Caco-2 (cell line): ENCODE measurements around the gene YTHDC1. TPM values are rescaled to one million over a fixed set of nuclear protein-coding genes. Genes with fewer than 3 reads are reported as not detected.
A peak's percentile ranks its signal among the peaks of the same experiment; 100 is the strongest.

Experiments
- BruUV-seq: library from RNA; stranded (reverse); fragments of 400-500 nt; replicated peaks from 2 replicates; lab custom pipeline; 2021; lab: Mats Ljungman, UMichigan
- CTCF ChIA-PET: fragments of 300-600 bp; sonication (Branson Sonifier 250); formaldehyde crosslinking; loops from one replicate; lab custom pipeline; 2022; ENCODE audit warnings: antibody characterized with exemption; lab: Charles Lee
- POLR2A ChIA-PET: fragments of 300-600 bp; sonication (Branson Sonifier 250); formaldehyde crosslinking; loops from one replicate; lab custom pipeline; 2022; ENCODE audit warnings: antibody characterized with exemption; lab: Charles Lee
- DNase-seq, 2 experiments: peaks; one replicate each; pipeline versions ENCODE4 v3.0.0 to v3.0.0-alpha.2; 2020 to 2022
- H3K27me3 ChIP-seq: replicated peaks from 2 replicates; pipeline ENCODE4 v1.6.0; 2011; ENCODE audit warnings: low read length; ENCODE audit not compliant: control insufficient read depth, insufficient read depth
- H3K36me3 ChIP-seq: 2 replicates; pipeline ENCODE4 v1.5.1; 2011; ENCODE audit warnings: low read length; ENCODE audit not compliant: control insufficient read depth, insufficient read depth
- H3K4me1 ChIP-seq: fragments of 250-450 bp; sonication (Bioruptor Pico); 2 replicates; pipeline ENCODE4 v1.5.1; 2020; ENCODE audit warnings: mild to moderate bottlenecking
- H3K4me3 ChIP-seq: 2 replicates; pipeline ENCODE4 v1.5.1; 2011; ENCODE audit warnings: low read depth, mild to moderate bottlenecking, control low read depth, low read length
- H3K9me3 ChIP-seq: fragments of 250-450 bp; sonication (Bioruptor Pico); 2 replicates; pipeline ENCODE4 v1.5.1; 2020; ENCODE audit warnings: mild to moderate bottlenecking, moderate library complexity
- H3K27ac Mint-ChIP-seq: one replicate; pipeline ENCODE4 v1.8.0; 2022; ENCODE audit warnings: mixed read lengths; ENCODE audit not compliant: unreplicated experiment
- H3K27me3 Mint-ChIP-seq: one replicate; pipeline ENCODE4 v1.8.0; 2022; ENCODE audit warnings: mixed read lengths; ENCODE audit not compliant: insufficient read depth, unreplicated experiment
- H3K36me3 Mint-ChIP-seq: one replicate; pipeline ENCODE4 v1.8.0; 2022; ENCODE audit warnings: mild to moderate bottlenecking, mixed read lengths; ENCODE audit not compliant: insufficient read depth, unreplicated experiment
- H3K4me1 Mint-ChIP-seq: one replicate; pipeline ENCODE4 v1.8.0; 2022; ENCODE audit warnings: low read depth, mixed read lengths; ENCODE audit not compliant: unreplicated experiment
- H3K4me3 Mint-ChIP-seq: one replicate; pipeline ENCODE4 v1.8.0; 2022; ENCODE audit warnings: mild to moderate bottlenecking, moderate library complexity, mixed read lengths; ENCODE audit not compliant: unreplicated experiment
- H3K9me3 Mint-ChIP-seq: one replicate; pipeline ENCODE4 v1.8.0; 2022; ENCODE audit warnings: mixed read lengths; ENCODE audit not compliant: unreplicated experiment
- intact Hi-C: fragments of 100-400 bp; cut with micrococcal nuclease; formaldehyde crosslinking; loops from one replicate; pipeline ENCODE4 v1.10.0; 2022; ENCODE audit not compliant: unreplicated experiment
- total RNA-seq: library from RNA; stranded (reverse); gene quantifications from 2 replicates; pipeline ENCODE4 v1.2.3, GENCODE V29; 2022
- TF ChIP-seq, protein P1 (sequence below), 2 experiments: fragments of 200-600 bp in 1 of 2; IDR thresholded peaks; 1 replicate in 1 of 2; 2 replicates in 1 of 2; pipeline versions ENCODE4 v1.5.1 to v1.8.0; 2011 to 2022; ENCODE audit warnings: antibody characterized with exemption in 1 of 2, control low read depth in 1 of 2, inconsistent platforms in 1 of 2, low read depth in 1 of 2, low read length in 1 of 2, mild to moderate bottlenecking in 1 of 2, moderate library complexity in 1 of 2; ENCODE audit not compliant: insufficient read depth in 1 of 2, severe bottlenecking in 1 of 2, unreplicated experiment in 1 of 2

YTHDC1 gene
- total RNA-seq, 1 experiment from 2014 or later = 101 TPM

DNA sequence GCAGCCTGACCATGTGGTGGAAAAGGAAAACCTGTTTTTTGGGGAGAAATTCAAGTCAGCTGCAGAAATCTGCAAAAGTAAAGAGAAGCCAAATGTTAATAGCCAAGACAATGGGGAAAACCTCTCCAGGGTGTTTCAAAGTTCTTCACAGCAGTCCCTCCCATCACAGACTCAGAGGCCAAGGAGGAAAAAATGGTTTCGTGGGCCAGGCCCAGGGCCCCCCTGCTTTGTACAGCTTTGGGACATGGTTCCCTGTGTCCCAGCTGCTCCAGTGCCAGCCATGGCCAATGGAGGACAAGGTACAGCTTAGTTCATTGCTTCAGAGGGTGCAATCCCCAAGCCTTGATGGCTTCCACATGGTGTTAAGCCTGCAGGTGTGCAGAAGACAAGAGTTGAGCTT, 15.2 kb upstream of the YTHDC1 start:
- CTCF ChIA-PET = no interaction called here
- POLR2A ChIA-PET = no interaction called here
- Mint-ChIP-seq H3K4me3 (no peak overlapping the region), H3K36me3 (peaks cover 17% of the 10 kb centered on the region), H3K9me3 (peaks cover 35% of the 10 kb centered on the region), H3K27ac (peak overlapping the region; percentile 60), H3K4me1 (peaks cover 17% of the 10 kb centered on the region), H3K27me3 (no peaks in the 10 kb centered on the region)
- intact Hi-C loops = loop anchor here (5.0 kb wide), 2 partner anchors 367 to 507 kb away; no protein-coding TSS in a partner anchor
- Histone ChIP-seq H3K9me3 (no peaks in the 10 kb centered on the region; the same call in none of the 2 replicates), H3K4me3 (no peak overlapping the region), H3K4me1 (peaks cover 47% of the 10 kb centered on the region), H3K27me3 (no peaks in the 10 kb centered on the region), H3K36me3 (no peaks in the 10 kb centered on the region)
- TF ChIP-seq, protein P1, sequence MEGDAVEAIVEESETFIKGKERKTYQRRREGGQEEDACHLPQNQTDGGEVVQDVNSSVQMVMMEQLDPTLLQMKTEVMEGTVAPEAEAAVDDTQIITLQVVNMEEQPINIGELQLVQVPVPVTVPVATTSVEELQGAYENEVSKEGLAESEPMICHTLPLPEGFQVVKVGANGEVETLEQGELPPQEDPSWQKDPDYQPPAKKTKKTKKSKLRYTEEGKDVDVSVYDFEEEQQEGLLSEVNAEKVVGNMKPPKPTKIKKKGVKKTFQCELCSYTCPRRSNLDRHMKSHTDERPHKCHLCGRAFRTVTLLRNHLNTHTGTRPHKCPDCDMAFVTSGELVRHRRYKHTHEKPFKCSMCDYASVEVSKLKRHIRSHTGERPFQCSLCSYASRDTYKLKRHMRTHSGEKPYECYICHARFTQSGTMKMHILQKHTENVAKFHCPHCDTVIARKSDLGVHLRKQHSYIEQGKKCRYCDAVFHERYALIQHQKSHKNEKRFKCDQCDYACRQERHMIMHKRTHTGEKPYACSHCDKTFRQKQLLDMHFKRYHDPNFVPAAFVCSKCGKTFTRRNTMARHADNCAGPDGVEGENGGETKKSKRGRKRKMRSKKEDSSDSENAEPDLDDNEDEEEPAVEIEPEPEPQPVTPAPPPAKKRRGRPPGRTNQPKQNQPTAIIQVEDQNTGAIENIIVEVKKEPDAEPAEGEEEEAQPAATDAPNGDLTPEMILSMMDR (IDR thresholded peaks at IDR 0.05; ENCODE audit: insufficient read depth in 1 of 2, low read depth in 1 of 2, low read length in 1 of 2, severe bottlenecking in 1 of 2, unreplicated experiment in 1 of 2) = no peak
- no TSS peak for BruUV-seq
- no peak for DNase-seq

DNA sequence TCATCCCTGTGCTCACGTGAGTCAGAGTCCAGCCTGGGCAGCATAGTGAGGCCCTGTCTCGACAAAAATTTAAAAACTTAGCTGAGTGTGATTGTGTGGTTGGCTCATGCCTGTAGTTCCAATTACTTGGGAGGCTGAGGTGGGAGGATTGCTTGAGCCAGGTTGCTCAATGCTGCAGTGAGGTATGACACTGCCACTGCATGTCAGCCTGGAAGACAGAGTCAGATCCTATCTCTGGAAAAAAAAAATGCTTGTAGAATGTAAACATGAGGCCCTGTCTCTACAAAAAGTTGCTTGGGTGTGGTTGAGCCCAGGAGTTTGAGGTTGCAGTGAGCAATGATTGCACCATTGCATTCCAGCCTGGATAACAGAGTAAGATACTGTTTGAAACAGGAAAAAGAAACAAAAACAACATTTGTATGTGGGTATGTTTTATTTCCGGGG, 11.3 kb upstream of the YTHDC1 start:
- ChIA-PET CTCF (interaction anchor here (1.0 kb wide), 1 partner anchor 15 kb away, joined by 3 read pairs; no protein-coding TSS in a partner anchor), POLR2A (interaction anchor here (0.6 to 1.1 kb wide), 2 partner anchors 11 to 52 kb away, joined by 4 to 8 read pairs; no protein-coding TSS in a partner anchor)
- Mint-ChIP-seq H3K36me3 (peaks cover 6% of the 10 kb centered on the region), H3K9me3 (peaks cover 38% of the 10 kb centered on the region), H3K27me3 (no peaks in the 10 kb centered on the region), H3K4me1 (peaks cover under 1% of the 10 kb centered on the region), H3K4me3 (peak overlapping the region; percentile 55), H3K27ac (peak overlapping the region; percentile 88)
- TF ChIP-seq, protein P1 (IDR thresholded peaks at IDR 0.05; ENCODE audit: insufficient read depth in 1 of 2, low read depth in 1 of 2, low read length in 1 of 2, severe bottlenecking in 1 of 2, unreplicated experiment in 1 of 2) = no peak
- H3K36me3 ChIP-seq = no peaks in the 10 kb centered on the region; the same call in 1 of the 2 replicates
- intact Hi-C loops = loop anchor here (1.0 kb wide), 1 partner anchor 11 kb away; the partner anchor contains the start of gene YTHDC1
- no peaks in the 10 kb centered on the region; the same call in none of the 2 replicates for H3K9me3 ChIP-seq
- DNase-seq = peak; percentile 77 to 84
- no peaks in the 10 kb centered on the region for H3K27me3 ChIP-seq
- no peak overlapping the region for H3K4me3 ChIP-seq
- no TSS peak for BruUV-seq
- peaks cover 20% of the 10 kb centered on the region for H3K4me1 ChIP-seq

DNA sequence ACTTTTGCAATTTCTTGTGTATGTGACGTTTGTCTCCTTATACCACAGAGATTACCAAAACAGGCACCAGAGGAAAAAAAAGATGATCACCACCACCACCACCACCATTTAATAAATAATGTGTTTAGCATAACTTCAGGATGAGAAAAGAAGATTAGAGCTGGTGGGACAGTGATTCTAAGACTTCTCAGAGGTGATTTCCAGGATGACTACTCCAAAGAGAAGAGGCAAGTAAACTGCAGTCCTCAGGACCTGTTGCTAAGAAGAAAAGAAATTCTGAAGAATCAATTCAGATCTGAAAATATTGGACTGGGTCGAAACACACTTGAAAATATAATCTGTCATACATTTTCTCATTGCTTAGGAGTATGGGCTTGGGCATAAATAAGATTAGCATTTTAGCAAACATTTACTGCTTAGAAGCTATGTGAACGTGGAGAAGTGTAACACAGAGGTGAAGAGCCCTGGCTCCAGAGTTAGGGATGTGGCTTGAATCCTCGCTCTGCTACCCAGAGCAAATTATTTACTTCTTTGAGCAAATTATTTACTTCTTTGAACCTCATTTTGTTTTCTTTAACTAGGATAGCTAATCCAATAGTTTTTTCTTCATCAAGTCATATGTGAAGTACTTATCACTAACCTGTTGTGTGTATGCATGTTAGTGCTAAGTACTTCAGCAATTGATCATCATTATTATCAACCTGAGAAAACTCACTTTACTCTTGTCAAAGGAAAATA, 10.5 kb upstream of the YTHDC1 start:
- Mint-ChIP-seq H3K4me1 (peaks cover 6% of the 10 kb centered on the region), H3K27ac (peak overlapping the region; percentile 88), H3K9me3 (peaks cover 31% of the 10 kb centered on the region), H3K27me3 (no peaks in the 10 kb centered on the region), H3K36me3 (peaks cover 6% of the 10 kb centered on the region), H3K4me3 (no peak overlapping the region)
- BruUV-seq = no TSS peak
- Histone ChIP-seq H3K4me1 (peaks cover 20% of the 10 kb centered on the region), H3K27me3 (no peaks in the 10 kb centered on the region), H3K9me3 (no peaks in the 10 kb centered on the region; the same call in none of the 2 replicates), H3K4me3 (no peak overlapping the region), H3K36me3 (no peaks in the 10 kb centered on the region; the same call in 1 of the 2 replicates)
- TF ChIP-seq, protein P1 (IDR thresholded peaks at IDR 0.05; ENCODE audit: insufficient read depth in 1 of 2, low read depth in 1 of 2, low read length in 1 of 2, severe bottlenecking in 1 of 2, unreplicated experiment in 1 of 2) = no peak
- ChIA-PET CTCF (no interaction called here), POLR2A (no interaction called here)
- intact Hi-C loops = no loop called here
- no peak for DNase-seq
